ENCODE data around the gene KRT73. TPM values are rescaled to one million over a fixed set of nuclear protein-coding genes. Genes with fewer than 3 reads are reported as not detected.

Gene KRT73
- total RNA-seq, 4 donors from 2014 or later = 0.40 to 1.2 TPM; not detected in 2

GRCh38 chr12:52630008-52630500, 11.7 kb upstream of the KRT73 start:
- H3K4me3 ChIP-seq = no peak overlapping the region
- no peaks in the 10 kb centered on the region for H3K36me3 ChIP-seq
- DNase-seq = no peak
- no peak for TF ChIP-seq POLR2A (IDR thresholded peaks at IDR 0.05)
- TF ChIP-seq CTCF (IDR thresholded peaks at IDR 0.05) = no peak
- no peak overlapping the region for H3K27ac ChIP-seq
- H3K9me3 ChIP-seq = no peaks in the 10 kb centered on the region
- no peaks in the 10 kb centered on the region for H3K27me3 ChIP-seq
- H3K4me1 ChIP-seq = no peaks in the 10 kb centered on the region

GRCh38 chr12:52629281-52630007, 11.1 kb upstream of the KRT73 start:
- no peaks in the 10 kb centered on the region for H3K4me1 ChIP-seq
- no peak for DNase-seq
- H3K27ac ChIP-seq = no peak overlapping the region
- H3K27me3 ChIP-seq = no peaks in the 10 kb centered on the region
- no peak for TF ChIP-seq CTCF (IDR thresholded peaks at IDR 0.05)
- no peak for TF ChIP-seq POLR2A (IDR thresholded peaks at IDR 0.05)
- H3K4me3 ChIP-seq = no peak overlapping the region
- no peaks in the 10 kb centered on the region for H3K9me3 ChIP-seq
- no peaks in the 10 kb centered on the region for H3K36me3 ChIP-seq

- DNase-seq = no peak
- H3K27me3 ChIP-seq = no peaks in the 10 kb centered on the region
- TF ChIP-seq POLR2A (IDR thresholded peaks at IDR 0.05) = no peak
- TF ChIP-seq CTCF (IDR thresholded peaks at IDR 0.05) = no peak
- H3K9me3 ChIP-seq = no peaks in the 10 kb centered on the region
- H3K4me1 ChIP-seq = no peaks in the 10 kb centered on the region
- H3K36me3 ChIP-seq = no peaks in the 10 kb centered on the region
- H3K27ac ChIP-seq = no peak overlapping the region
- no peak overlapping the region for H3K4me3 ChIP-seq
Measured at GRCh38 chr12:52628841-52629240, 10.5 kb upstream of the KRT73 start.

GRCh38 chr12:52628111-52628507, 9.8 kb upstream of the KRT73 start:
- no peaks in the 10 kb centered on the region for H3K36me3 ChIP-seq
- no peaks in the 10 kb centered on the region for H3K9me3 ChIP-seq
- no peak overlapping the region for H3K27ac ChIP-seq
- H3K4me1 ChIP-seq = no peaks in the 10 kb centered on the region
- no peak overlapping the region for H3K4me3 ChIP-seq
- TF ChIP-seq POLR2A (IDR thresholded peaks at IDR 0.05) = no peak
- TF ChIP-seq CTCF (IDR thresholded peaks at IDR 0.05) = no peak
- no peaks in the 10 kb centered on the region for H3K27me3 ChIP-seq
- no peak for DNase-seq

- Histone ChIP-seq H3K9me3 (no peaks in the 10 kb centered on the region), H3K36me3 (no peaks in the 10 kb centered on the region), H3K27ac (no peak overlapping the region), H3K4me3 (no peak overlapping the region), H3K4me1 (no peaks in the 10 kb centered on the region), H3K27me3 (no peaks in the 10 kb centered on the region)
- TF ChIP-seq POLR2A (IDR thresholded peaks at IDR 0.05) (no peak), CTCF (IDR thresholded peaks at IDR 0.05) (no peak)
- peak in 1 of 3 donors; percentile 5 for DNase-seq
Measured at GRCh38 chr12:52627395-52628110, 9.2 kb upstream of the KRT73 start.

Measured in Peyer's patch (tissue), 4 donors.